ENCODE results near the gene KLF7.

The KLF7 gene

DNA sequence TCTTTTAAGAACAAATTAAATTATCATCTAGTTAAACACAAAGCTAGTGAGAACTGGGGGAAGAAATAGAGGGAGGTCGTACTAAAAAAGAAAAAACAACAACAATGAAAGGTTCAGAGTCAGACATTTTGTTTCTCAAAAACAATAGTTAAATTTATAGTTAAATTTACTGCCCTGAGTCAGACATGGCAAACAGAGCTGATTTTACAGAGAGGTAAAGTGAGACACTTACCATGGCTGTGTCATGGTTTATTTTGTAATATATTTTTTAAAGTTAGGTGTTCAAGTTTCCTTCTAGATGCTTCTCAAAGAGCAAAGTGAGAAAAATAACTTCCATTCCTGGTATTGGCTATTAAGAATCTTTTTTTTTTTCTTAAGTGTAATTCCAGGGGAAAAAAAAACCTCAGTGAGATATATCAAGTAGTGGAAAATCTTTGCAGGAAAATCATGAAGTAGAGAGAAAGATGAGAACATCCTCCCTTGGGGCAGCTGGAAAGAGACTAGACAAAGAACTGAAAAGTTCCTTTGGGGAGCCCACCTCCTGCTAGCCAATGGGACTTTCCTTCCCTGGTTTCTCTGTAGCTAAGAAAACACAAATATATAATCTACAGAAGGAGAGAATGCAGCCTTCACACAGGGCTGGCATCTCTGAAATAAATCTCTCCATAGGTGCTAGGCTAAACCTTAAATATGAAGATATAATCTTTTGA, 12.3 kb downstream of the KLF7 start:
- TF ChIP-seq SPI1 (IDR thresholded peaks at IDR 0.05; ENCODE audit: borderline replicate concordance, low read depth) (no peak), CTCF (IDR thresholded peaks at IDR 0.05; ENCODE audit: insufficient read depth, low read length) (no peak), GABPA (IDR thresholded peaks at IDR 0.05; ENCODE audit: low read depth) (no peak), REST (IDR thresholded peaks at IDR 0.05; ENCODE audit: insufficient replicate concordance, low read depth) (no peak), POLR2AphosphoS5 (IDR thresholded peaks at IDR 0.05; ENCODE audit: low read depth) (no peak)
- H3K27me3 ChIP-seq (ENCODE audit: insufficient read depth, poor library complexity, severe bottlenecking) = no peaks in the 10 kb centered on the region
- DNase-seq (ENCODE audit: low read depth in 1 of 2, low spot score in 1 of 2) = no peak
- no peak overlapping the region for H3K4me3 ChIP-seq (replicated peaks; ENCODE audit: insufficient read depth, low read length)
- no peak overlapping the region for H3K27ac ChIP-seq (replicated peaks)

GRCh38 chr2:207151048-207151447, 14.7 kb downstream of the KLF7 start:
- TF ChIP-seq CTCF (IDR thresholded peaks at IDR 0.05; ENCODE audit: insufficient read depth, low read length) (no peak), SPI1 (IDR thresholded peaks at IDR 0.05; ENCODE audit: borderline replicate concordance, low read depth) (no peak), GABPA (IDR thresholded peaks at IDR 0.05; ENCODE audit: low read depth) (no peak), REST (IDR thresholded peaks at IDR 0.05; ENCODE audit: insufficient replicate concordance, low read depth) (no peak), POLR2AphosphoS5 (IDR thresholded peaks at IDR 0.05; ENCODE audit: low read depth) (no peak)
- H3K27me3 ChIP-seq (ENCODE audit: insufficient read depth, poor library complexity, severe bottlenecking) = no peaks in the 10 kb centered on the region
- H3K27ac ChIP-seq (replicated peaks) = peak overlapping the region; percentile 61
- DNase-seq (ENCODE audit: low read depth in 1 of 2, low spot score in 1 of 2) = peak in 1 of 2 experiments; percentile 33
- no peak overlapping the region for H3K4me3 ChIP-seq (replicated peaks; ENCODE audit: insufficient read depth, low read length)

- DNase-seq (ENCODE audit: low read depth in 1 of 2, low spot score in 1 of 2) = no peak
- H3K27ac ChIP-seq (replicated peaks) = peak overlapping the region; percentile 61
Observed at GRCh38 chr2:207150284-207150683, 15.5 kb downstream of the KLF7 start.

More at GRCh38 chr2:207150284-207150683, 15.5 kb downstream of the KLF7 start:
- H3K4me3 ChIP-seq (replicated peaks; ENCODE audit: insufficient read depth, low read length) = 0 out of 2 replicates have a peak overlapping the region, but pooled peaks have one; percentile 3
- H3K27me3 ChIP-seq (ENCODE audit: insufficient read depth, poor library complexity, severe bottlenecking) = no peaks in the 10 kb centered on the region
- no peak for TF ChIP-seq REST (IDR thresholded peaks at IDR 0.05; ENCODE audit: insufficient replicate concordance, low read depth)
- TF ChIP-seq GABPA (IDR thresholded peaks at IDR 0.05; ENCODE audit: low read depth) = no peak
- TF ChIP-seq SPI1 (IDR thresholded peaks at IDR 0.05; ENCODE audit: borderline replicate concordance, low read depth) = no peak
- no peak for TF ChIP-seq POLR2AphosphoS5 (IDR thresholded peaks at IDR 0.05; ENCODE audit: low read depth)
- no peak for TF ChIP-seq CTCF (IDR thresholded peaks at IDR 0.05; ENCODE audit: insufficient read depth, low read length)
